COLO668 (cell line): ENCODE data around the gene LRCH4.
"Not testable (repeated sequence)": the region's sequence is repeated elsewhere in the genome, so short reads cannot be mapped to it uniquely, and the experiment has no call there.

Source experiments
- DNase-seq: peaks from one replicate; lab custom pipeline; 2025; ENCODE audit not compliant: unreplicated experiment; lab: John Stamatoyannopoulos, UW

Gene LRCH4

GRCh38 chr7:100546129-100546925 lies 39.6 kb downstream of the LRCH4 start:
- DNase-seq: peak; percentile 13

GRCh38 chr7:100545360-100546128 lies 40.4 kb downstream of the LRCH4 start:
- peak; percentile 23 for DNase-seq

GRCh38 chr7:100544967-100545359 lies 41.0 kb downstream of the LRCH4 start:
- DNase-seq: no peak

- DNase-seq: no peak
Measured at GRCh38 chr7:100544386-100544785, 41.5 kb downstream of the LRCH4 start.

GRCh38 chr7:100543586-100543985 lies 42.3 kb downstream of the LRCH4 start:
- DNase-seq: no peak

- DNase-seq: not testable (repeated sequence)
Measured at GRCh38 chr7:100541309-100541708, 44.6 kb downstream of the LRCH4 start.

- peak; percentile 6 for DNase-seq
Measured at GRCh38 chr7:100540073-100540723, 45.7 kb downstream of the LRCH4 start.

- peak; percentile 52 for DNase-seq
Measured at GRCh38 chr7:100539436-100540006, 46.4 kb downstream of the LRCH4 start.

GRCh38 chr7:100538654-100539435 lies 47.1 kb downstream of the LRCH4 start, which contains the start of gene AGFG2:
AGFG2 (plus strand) TSS chr7:100539203; CDS start chr7:100539347, 144 bp downstream.
- peak; percentile 99 for DNase-seq

- DNase-seq: no peak
Measured at GRCh38 chr7:100538348-100538653, 47.6 kb downstream of the LRCH4 start.

- not testable (repeated sequence) for DNase-seq
Measured at GRCh38 chr7:100536695-100537094, 49.2 kb downstream of the LRCH4 start.

GRCh38 chr7:100535982-100536381 lies 49.9 kb downstream of the LRCH4 start:
- DNase-seq: not testable (repeated sequence)

GRCh38 chr7:100532165-100533022 lies 53.5 kb downstream of the LRCH4 start:
- DNase-seq: no peak

- not testable (repeated sequence) for DNase-seq
Measured at GRCh38 chr7:100528108-100528866, 57.6 kb downstream of the LRCH4 start.
